Activated CD8-positive, alpha-beta T cell treated with anti-CD3 and anti-CD28 coated beads for 36 hours (primary cell): ENCODE data around the gene RCAN3. TPM values are rescaled to one million over a fixed set of nuclear protein-coding genes. Genes with fewer than 3 reads are reported as not detected.

Experiments used
- ATAC-seq: fragments of 200-7000 bp; cut with Tn5 transposase; one replicate; pipeline ENCODE4 v1.10.0; 2021; ENCODE audit warnings: mild to moderate bottlenecking, moderate library complexity
- CTCF ChIA-PET: fragments of 350-600 bp; sonication (Branson Sonifier 250); formaldehyde crosslinking; loops from one replicate; lab custom pipeline; 2021; ENCODE audit warnings: antibody characterized with exemption; lab: Charles Lee
- POLR2A ChIA-PET: fragments of 350-600 bp; sonication (Branson Sonifier 250); formaldehyde crosslinking; loops from one replicate; lab custom pipeline; 2021; ENCODE audit warnings: antibody characterized with exemption; lab: Charles Lee
- DNase-seq: peaks from one replicate; pipeline ENCODE4 v3.0.0-alpha.2; 2020
- H3K27ac Mint-ChIP-seq: one replicate; pipeline ENCODE4 v1.8.0; 2021; ENCODE audit warnings: mild to moderate bottlenecking, mixed read lengths
- H3K27me3 Mint-ChIP-seq: one replicate; pipeline ENCODE4 v1.8.0; 2021; ENCODE audit warnings: mixed read lengths
- H3K36me3 Mint-ChIP-seq: one replicate; pipeline ENCODE4 v1.8.0; 2021; ENCODE audit warnings: low read depth, mixed read lengths
- H3K4me1 Mint-ChIP-seq: one replicate; pipeline ENCODE4 v1.8.0; 2021; ENCODE audit warnings: low read depth, mixed read lengths
- H3K4me3 Mint-ChIP-seq: one replicate; pipeline ENCODE4 v1.8.0; 2021; ENCODE audit warnings: mild to moderate bottlenecking, moderate library complexity, mixed read lengths
- H3K9me3 Mint-ChIP-seq: one replicate; pipeline ENCODE4 v1.8.0; 2021; ENCODE audit warnings: mixed read lengths
- intact Hi-C: fragments of 100-400 bp; cut with micrococcal nuclease; formaldehyde crosslinking; loops from one replicate; pipeline ENCODE4 v1.10.0; 2022
- total RNA-seq, 2 experiments: library from RNA; stranded (reverse); gene quantifications; one replicate each; pipeline ENCODE4 v1.2.3, GENCODE V29; 2021
- TF ChIP-seq, protein P1 (sequence below): fragments of 200-600 bp; IDR thresholded peaks from one replicate; pipeline ENCODE4 v1.8.0; 2022; ENCODE audit warnings: antibody characterized with exemption, mild to moderate bottlenecking

The RCAN3 gene
- total RNA-seq, 2 experiments from 2014 or later: 55.3 to 56.8 TPM

DNA sequence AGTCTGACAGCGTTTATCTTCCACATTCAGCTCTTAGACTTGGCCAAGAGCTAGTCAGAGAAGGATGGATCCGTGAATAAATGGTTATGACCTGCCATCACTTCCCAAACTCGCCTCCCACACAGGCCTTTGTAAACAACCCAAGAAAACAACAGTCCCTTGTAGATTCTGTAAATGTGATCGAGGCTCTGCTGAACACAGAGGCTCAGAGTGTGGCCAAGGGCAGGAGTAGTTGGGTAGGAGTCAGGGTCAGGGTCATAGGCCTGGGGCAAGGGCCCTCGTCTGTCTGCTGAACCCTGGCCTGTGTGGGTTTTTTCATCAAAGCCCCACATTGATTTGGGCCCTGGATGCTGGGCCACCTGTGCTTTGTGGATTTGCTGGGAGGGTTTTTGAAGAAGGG is 85.9 kb downstream of the RCAN3 start:
- intact Hi-C loops: loop anchor here (5.0 kb wide), 2 partner anchors 46 to 171 kb away; partner anchors contain the start of gene NIPAL3
- CTCF ChIA-PET: interaction anchor here (1.8 to 2.9 kb wide), 8 partner anchors 15 to 389 kb away, joined by 5 to 67 read pairs (median 19); partner anchors contain the start of genes NIPAL3 and RCAN3
- Mint-ChIP-seq H3K27ac (no peak overlapping the region), H3K4me3 (no peak overlapping the region), H3K4me1 (peaks cover 8% of the 10 kb centered on the region), H3K27me3 (no peaks in the 10 kb centered on the region), H3K36me3 (no peaks in the 10 kb centered on the region), H3K9me3 (no peaks in the 10 kb centered on the region)
- DNase-seq (no peak), ATAC-seq (no peak)
- POLR2A ChIA-PET: no interaction called here
- TF ChIP-seq, protein P1, sequence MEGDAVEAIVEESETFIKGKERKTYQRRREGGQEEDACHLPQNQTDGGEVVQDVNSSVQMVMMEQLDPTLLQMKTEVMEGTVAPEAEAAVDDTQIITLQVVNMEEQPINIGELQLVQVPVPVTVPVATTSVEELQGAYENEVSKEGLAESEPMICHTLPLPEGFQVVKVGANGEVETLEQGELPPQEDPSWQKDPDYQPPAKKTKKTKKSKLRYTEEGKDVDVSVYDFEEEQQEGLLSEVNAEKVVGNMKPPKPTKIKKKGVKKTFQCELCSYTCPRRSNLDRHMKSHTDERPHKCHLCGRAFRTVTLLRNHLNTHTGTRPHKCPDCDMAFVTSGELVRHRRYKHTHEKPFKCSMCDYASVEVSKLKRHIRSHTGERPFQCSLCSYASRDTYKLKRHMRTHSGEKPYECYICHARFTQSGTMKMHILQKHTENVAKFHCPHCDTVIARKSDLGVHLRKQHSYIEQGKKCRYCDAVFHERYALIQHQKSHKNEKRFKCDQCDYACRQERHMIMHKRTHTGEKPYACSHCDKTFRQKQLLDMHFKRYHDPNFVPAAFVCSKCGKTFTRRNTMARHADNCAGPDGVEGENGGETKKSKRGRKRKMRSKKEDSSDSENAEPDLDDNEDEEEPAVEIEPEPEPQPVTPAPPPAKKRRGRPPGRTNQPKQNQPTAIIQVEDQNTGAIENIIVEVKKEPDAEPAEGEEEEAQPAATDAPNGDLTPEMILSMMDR: no peak

DNA sequence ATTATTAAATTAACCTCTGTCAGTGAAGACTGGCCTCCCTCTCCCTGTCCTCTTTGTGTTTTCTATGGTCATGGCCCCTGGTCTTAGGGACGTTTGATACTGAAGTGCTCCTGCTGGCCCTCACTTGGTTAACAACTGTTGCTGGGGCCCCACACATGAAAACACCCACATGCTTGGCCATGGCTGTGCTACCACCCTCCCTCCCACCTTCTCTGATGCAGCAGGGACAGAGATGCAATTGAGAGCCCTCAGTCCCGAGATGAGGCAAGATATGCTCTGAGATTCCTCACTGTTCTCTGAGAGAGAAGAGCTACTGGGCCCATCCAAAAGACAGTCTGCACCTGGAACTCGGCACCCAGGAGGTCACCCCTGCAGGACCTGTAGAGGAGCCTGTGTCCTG is 86.6 kb downstream of the RCAN3 start:
- Mint-ChIP-seq H3K4me3 (no peak overlapping the region), H3K36me3 (no peaks in the 10 kb centered on the region), H3K27ac (no peak overlapping the region), H3K4me1 (peaks cover 8% of the 10 kb centered on the region), H3K27me3 (no peaks in the 10 kb centered on the region), H3K9me3 (no peaks in the 10 kb centered on the region)
- no peak for DNase-seq
- TF ChIP-seq, protein P1: no peak
- ChIA-PET POLR2A (no interaction called here), CTCF (interaction anchor here (1.1 to 1.9 kb wide), 2 partner anchors 47 to 174 kb away, joined by 3 to 6 read pairs; partner anchors contain the start of gene NIPAL3)
- no peak for ATAC-seq
- intact Hi-C loops: loop anchor here (5.0 kb wide), 2 partner anchors 47 to 172 kb away; partner anchors contain the start of gene NIPAL3

Other genes starting within 250 kb of the RCAN3 start
- not detected for gene GRHL3, start 183.5 kb upstream of the RCAN3 start, total RNA-seq
- gene STPG1, start 89.1 kb upstream of the RCAN3 start, total RNA-seq: 1 to 10 TPM; 5.6 to 6.3 TPM
- gene NIPAL3, start 87.0 kb upstream of the RCAN3 start, total RNA-seq: 10 to 100 TPM; 33.2 to 33.3 TPM
- gene NCMAP, start 53.3 kb downstream of the RCAN3 start, total RNA-seq: under 1 TPM; 0.11 to 0.20 TPM
- 100 to 1,000 TPM; 256 to 263 TPM for gene SRRM1, start 140.5 kb downstream of the RCAN3 start, total RNA-seq
- 10 to 100 TPM; 19.7 to 21.8 TPM for gene CLIC4, start 242.6 kb downstream of the RCAN3 start, total RNA-seq